ENCODE data around the gene SLC25A21.

SLC25A21 gene

DNA sequence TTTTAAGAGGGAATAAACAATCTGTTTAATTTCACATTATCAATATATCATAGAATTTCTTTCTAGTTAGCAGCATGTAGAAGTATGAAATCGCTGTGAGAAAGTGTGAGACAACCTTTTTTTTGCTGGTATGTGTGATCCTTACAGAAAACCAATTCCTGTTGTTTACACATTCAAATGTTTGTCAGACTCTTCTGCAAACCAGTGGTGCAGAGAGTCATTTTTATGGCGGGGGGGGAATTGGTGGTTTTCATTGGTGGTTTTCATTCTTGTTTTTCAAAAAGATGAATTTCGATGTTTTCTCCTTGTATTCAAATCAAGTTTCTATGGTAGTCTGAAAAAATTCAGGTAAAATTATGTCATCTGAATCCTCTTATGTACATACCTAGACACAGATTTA is 57.8 kb downstream of the SLC25A21 start:
- no peaks in the 10 kb centered on the region for H3K9me3 ChIP-seq (replicated peaks; ENCODE audit: low read length)
- H3K4me1 ChIP-seq (ENCODE audit: control insufficient read depth, insufficient read depth, low read length), result peaks cover 40% of the 10 kb centered on the region
- no peaks in the 10 kb centered on the region for H3K36me3 ChIP-seq (ENCODE audit: insufficient read depth, low read length)
- no peak overlapping the region for H3K4me3 ChIP-seq (ENCODE audit: low read length)
- peak overlapping the region; percentile 49 for H3K4me2 ChIP-seq (ENCODE audit: low read length)
- no peaks in the 10 kb centered on the region for H3K27me3 ChIP-seq (ENCODE audit: control insufficient read depth, insufficient read depth, low read length)
- no peak overlapping the region for H3K9ac ChIP-seq (ENCODE audit: low read depth, low read length)

DNA sequence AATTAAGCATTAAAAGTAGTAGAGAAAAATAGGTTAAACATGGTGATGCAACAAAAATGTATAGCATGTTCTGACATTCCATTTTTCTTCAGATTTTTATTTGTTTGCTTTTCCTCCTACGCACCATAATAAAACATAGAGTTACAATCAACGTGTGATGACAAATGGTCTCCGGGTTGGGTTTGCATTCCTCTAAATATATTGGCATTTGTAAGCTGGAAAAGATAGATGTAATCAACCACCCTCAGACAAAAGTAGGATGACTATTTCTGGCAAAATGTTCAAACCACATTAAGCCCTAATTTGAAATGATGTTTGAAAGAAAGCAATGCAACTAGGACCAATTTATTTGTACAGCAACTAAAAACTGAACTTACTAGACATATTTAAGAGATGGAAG is 58.4 kb downstream of the SLC25A21 start:
- H3K27me3 ChIP-seq (ENCODE audit: control insufficient read depth, insufficient read depth, low read length), result no peaks in the 10 kb centered on the region
- H3K4me2 ChIP-seq (ENCODE audit: low read length), result peak overlapping the region; percentile 49
- H3K4me1 ChIP-seq (ENCODE audit: control insufficient read depth, insufficient read depth, low read length), result peaks cover 40% of the 10 kb centered on the region
- H3K36me3 ChIP-seq (ENCODE audit: insufficient read depth, low read length), result no peaks in the 10 kb centered on the region
- H3K4me3 ChIP-seq (ENCODE audit: low read length), result no peak overlapping the region
- no peak overlapping the region for H3K9ac ChIP-seq (ENCODE audit: low read depth, low read length)
- no peaks in the 10 kb centered on the region for H3K9me3 ChIP-seq (replicated peaks; ENCODE audit: low read length)

DNA sequence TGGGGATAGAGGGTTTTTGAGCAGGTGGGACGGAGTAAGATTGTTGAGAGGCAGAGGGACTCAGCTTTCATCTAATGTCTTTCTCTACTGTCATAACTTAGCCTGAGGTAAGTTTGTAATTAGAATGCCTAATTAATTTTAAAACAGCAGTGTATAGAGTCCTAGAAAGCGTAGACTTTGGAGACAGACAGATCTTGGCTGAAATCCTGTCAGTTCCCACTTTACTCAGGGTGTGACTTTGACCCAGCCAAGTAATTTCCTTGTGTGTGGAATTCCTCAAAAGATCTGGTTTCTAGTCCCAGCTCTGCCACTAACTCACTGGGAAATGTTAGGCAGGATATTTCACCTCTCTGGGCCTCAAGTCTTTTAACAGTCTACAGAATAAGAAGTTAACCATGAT is 74.3 kb downstream of the SLC25A21 start:
- H3K4me2 ChIP-seq (ENCODE audit: low read length), result no peak overlapping the region
- no peaks in the 10 kb centered on the region for H3K27me3 ChIP-seq (ENCODE audit: control insufficient read depth, insufficient read depth, low read length)
- no peaks in the 10 kb centered on the region for H3K9me3 ChIP-seq (replicated peaks; ENCODE audit: low read length)
- no peak overlapping the region for H3K4me3 ChIP-seq (ENCODE audit: low read length)
- H3K9ac ChIP-seq (ENCODE audit: low read depth, low read length), result no peak overlapping the region
- no peaks in the 10 kb centered on the region for H3K36me3 ChIP-seq (ENCODE audit: insufficient read depth, low read length)
- no peaks in the 10 kb centered on the region for H3K4me1 ChIP-seq (ENCODE audit: control insufficient read depth, insufficient read depth, low read length)

DNA sequence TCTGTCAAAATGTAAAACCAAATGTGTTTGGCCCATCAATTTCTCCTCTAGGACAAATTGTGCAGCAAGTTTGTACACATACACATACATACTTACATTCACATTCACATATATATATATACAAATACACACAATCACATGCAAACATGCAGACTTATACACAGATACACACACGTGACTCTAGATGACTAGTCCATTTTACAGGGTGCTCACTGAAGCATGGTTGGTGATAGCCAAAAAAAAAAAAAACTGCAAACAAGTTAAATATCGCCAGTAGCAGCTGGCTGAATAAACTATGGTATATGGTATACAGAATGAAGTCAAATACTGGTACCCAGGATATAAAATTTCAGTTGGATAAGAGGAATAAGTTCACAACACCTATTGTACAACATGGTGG is 77.9 kb downstream of the SLC25A21 start:
- Histone ChIP-seq H3K9ac (ENCODE audit: low read depth, low read length) (no peak overlapping the region), H3K27me3 (ENCODE audit: control insufficient read depth, insufficient read depth, low read length) (no peaks in the 10 kb centered on the region), H3K4me3 (ENCODE audit: low read length) (no peak overlapping the region), H3K36me3 (ENCODE audit: insufficient read depth, low read length) (no peaks in the 10 kb centered on the region), H3K9me3 (replicated peaks; ENCODE audit: low read length) (no peaks in the 10 kb centered on the region), H3K4me2 (ENCODE audit: low read length) (no peak overlapping the region), H3K4me1 (ENCODE audit: control insufficient read depth, insufficient read depth, low read length) (peaks cover 8% of the 10 kb centered on the region)

DNA sequence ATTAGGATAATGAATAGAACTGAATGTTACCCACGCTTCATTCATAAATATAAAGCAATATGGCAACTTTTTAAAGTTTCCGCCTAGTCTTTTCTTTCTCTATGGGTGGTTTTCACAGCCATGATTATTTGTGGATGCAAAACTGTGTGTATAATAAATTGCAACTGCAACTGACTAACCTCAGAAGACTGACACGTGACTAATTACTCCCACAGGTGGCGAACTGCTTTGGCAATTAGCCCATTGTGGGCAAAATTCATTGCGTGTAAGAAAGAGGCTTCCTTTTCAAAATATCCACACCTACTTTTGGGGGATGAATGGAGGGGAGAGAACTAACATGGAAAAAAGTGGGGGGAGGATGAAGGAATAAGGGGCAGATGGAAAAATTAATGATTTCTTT is 79.0 kb downstream of the SLC25A21 start:
- Histone ChIP-seq H3K9ac (ENCODE audit: low read depth, low read length) (no peak overlapping the region), H3K4me3 (ENCODE audit: low read length) (no peak overlapping the region), H3K9me3 (replicated peaks; ENCODE audit: low read length) (no peaks in the 10 kb centered on the region), H3K4me1 (ENCODE audit: control insufficient read depth, insufficient read depth, low read length) (peaks cover 8% of the 10 kb centered on the region), H3K4me2 (ENCODE audit: low read length) (no peak overlapping the region), H3K36me3 (ENCODE audit: insufficient read depth, low read length) (no peaks in the 10 kb centered on the region), H3K27me3 (ENCODE audit: control insufficient read depth, insufficient read depth, low read length) (no peaks in the 10 kb centered on the region)

DNA sequence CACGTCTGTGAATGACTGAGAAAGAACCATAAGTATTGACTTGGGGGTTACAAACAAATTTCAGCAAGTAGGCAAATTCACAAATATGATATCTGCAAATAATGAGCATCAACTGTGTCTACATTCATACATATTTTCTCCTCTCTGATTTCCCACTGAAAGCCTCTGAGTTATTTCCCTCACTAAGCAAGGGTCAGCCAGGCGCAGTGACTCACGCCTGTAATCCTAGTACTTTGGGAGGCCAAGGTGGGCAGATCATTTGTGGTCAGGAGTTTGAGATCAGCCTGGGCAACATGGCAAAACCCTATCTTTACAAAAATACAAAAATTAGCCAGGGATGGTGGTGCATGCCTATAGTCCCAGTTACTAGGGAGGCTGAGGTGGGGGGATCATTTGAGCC is 80.8 kb downstream of the SLC25A21 start:
- no peak overlapping the region for H3K9ac ChIP-seq (ENCODE audit: low read depth, low read length)
- H3K4me2 ChIP-seq (ENCODE audit: low read length), result no peak overlapping the region
- peaks cover 8% of the 10 kb centered on the region for H3K4me1 ChIP-seq (ENCODE audit: control insufficient read depth, insufficient read depth, low read length)
- H3K4me3 ChIP-seq (ENCODE audit: low read length), result no peak overlapping the region
- no peaks in the 10 kb centered on the region for H3K9me3 ChIP-seq (replicated peaks; ENCODE audit: low read length)
- no peaks in the 10 kb centered on the region for H3K36me3 ChIP-seq (ENCODE audit: insufficient read depth, low read length)
- no peaks in the 10 kb centered on the region for H3K27me3 ChIP-seq (ENCODE audit: control insufficient read depth, insufficient read depth, low read length)

DNA sequence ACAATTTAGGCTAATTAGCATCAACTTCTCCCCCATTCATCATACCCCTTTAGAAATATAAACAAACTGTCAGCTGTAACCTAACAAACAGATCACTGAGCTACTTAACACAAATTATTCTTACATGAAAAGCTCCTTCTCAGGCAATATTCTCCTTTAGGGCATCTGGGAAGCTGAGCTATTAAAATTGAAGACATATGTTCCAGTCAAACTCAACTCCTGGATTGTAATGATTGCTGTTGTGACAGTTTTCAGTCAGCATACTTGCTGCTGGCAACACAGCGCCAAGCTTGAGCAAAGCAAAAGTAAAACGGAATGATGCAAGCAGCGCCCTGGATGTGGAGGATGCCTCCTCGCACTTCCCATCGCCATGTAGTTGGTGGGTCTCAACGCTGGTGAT is 82.4 kb downstream of the SLC25A21 start:
- Histone ChIP-seq H3K27me3 (ENCODE audit: control insufficient read depth, insufficient read depth, low read length) (no peaks in the 10 kb centered on the region), H3K9me3 (replicated peaks; ENCODE audit: low read length) (no peaks in the 10 kb centered on the region), H3K4me2 (ENCODE audit: low read length) (no peak overlapping the region), H3K36me3 (ENCODE audit: insufficient read depth, low read length) (no peaks in the 10 kb centered on the region), H3K4me1 (ENCODE audit: control insufficient read depth, insufficient read depth, low read length) (peaks cover 8% of the 10 kb centered on the region), H3K9ac (ENCODE audit: low read depth, low read length) (no peak overlapping the region), H3K4me3 (ENCODE audit: low read length) (no peak overlapping the region)

DNA sequence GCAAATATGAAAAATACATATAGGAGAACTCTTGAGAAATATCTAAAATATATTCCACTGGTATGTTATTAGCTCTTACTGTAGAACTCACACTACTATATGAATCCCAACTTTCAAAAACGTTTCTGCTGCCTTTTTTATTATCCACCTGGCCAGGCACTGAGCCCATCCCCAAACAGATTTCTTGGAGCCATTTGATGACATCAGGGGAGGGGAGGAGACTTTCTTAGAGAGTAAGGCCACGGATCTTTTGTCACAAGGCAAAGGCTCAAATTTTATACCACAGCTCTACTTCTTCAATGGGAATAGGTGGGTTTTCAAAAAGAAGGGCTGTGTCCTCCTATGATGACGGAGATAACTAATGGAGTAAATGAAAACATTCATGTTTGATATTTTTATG is 83.0 kb downstream of the SLC25A21 start:
- H3K9ac ChIP-seq (ENCODE audit: low read depth, low read length), result no peak overlapping the region
- H3K4me3 ChIP-seq (ENCODE audit: low read length), result no peak overlapping the region
- peaks cover 8% of the 10 kb centered on the region for H3K4me1 ChIP-seq (ENCODE audit: control insufficient read depth, insufficient read depth, low read length)
- H3K4me2 ChIP-seq (ENCODE audit: low read length), result no peak overlapping the region
- H3K9me3 ChIP-seq (replicated peaks; ENCODE audit: low read length), result no peaks in the 10 kb centered on the region
- no peaks in the 10 kb centered on the region for H3K36me3 ChIP-seq (ENCODE audit: insufficient read depth, low read length)
- no peaks in the 10 kb centered on the region for H3K27me3 ChIP-seq (ENCODE audit: control insufficient read depth, insufficient read depth, low read length)

DNA sequence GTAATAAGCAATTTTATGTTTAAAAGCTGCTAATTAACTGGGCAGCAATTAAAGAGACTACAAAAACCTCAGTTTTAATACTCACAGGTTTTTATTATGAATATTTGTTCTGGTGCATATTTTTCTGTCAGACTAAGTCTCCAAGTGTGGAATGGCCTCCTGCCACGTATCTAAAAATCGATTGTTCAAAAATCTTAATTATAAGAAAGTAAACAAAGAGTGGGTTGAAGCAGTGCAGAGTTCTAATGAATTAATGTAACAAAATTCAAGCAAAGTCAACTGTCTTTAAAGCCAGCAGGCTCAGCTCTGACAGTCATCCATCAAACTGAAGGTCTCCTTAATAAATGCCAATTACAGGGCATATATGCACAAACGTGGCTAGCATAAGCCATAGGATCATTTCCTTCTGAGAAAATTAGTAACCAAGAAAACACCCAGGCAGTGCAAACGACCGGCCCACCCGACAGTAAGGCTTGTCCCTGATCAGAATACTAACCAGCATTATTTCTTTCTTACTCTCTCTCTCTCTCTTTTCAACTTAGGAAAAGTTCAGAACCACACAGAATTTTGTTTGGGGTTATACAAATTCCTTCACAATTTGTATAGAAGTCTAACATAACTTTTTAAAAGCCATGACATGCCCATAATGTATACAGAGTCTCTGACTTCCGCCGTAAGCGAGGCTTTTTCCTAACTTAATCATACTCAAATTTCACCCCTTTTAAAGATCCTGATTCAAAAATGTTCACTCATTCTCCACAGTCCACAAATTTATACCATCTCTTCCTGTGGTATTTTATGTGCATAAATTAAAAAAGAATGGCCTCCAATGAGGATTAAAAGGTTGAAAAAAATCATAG is 83.8 kb downstream of the SLC25A21 start:
- H3K36me3 ChIP-seq (ENCODE audit: insufficient read depth, low read length), result no peaks in the 10 kb centered on the region
- H3K27me3 ChIP-seq (ENCODE audit: control insufficient read depth, insufficient read depth, low read length), result no peaks in the 10 kb centered on the region
- H3K4me1 ChIP-seq (ENCODE audit: control insufficient read depth, insufficient read depth, low read length), result peaks cover 8% of the 10 kb centered on the region
- H3K9me3 ChIP-seq (replicated peaks; ENCODE audit: low read length), result no peaks in the 10 kb centered on the region
- H3K4me2 ChIP-seq (ENCODE audit: low read length), result peak overlapping the region; percentile 12
- H3K4me3 ChIP-seq (ENCODE audit: low read length), result no peak overlapping the region
- no peak overlapping the region for H3K9ac ChIP-seq (ENCODE audit: low read depth, low read length)

DNA sequence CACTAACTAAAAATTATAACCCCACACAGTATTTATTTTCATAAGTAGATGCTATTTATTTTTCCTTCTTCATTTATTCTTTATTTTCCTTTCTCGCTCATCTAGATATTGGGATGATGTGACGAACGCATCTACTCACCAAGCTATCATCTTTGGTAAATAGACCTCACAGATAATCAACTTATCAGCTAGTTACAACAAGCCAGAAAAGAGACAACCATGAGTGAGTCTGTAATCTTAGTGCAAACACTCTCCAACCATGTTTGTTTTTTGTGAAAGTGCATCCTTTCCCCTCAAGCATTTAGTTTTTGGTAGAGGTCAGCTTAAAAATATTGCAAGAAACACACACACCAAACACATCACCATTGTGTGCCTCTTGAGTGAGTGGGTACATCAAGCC is 84.9 kb downstream of the SLC25A21 start:
- H3K4me2 ChIP-seq (ENCODE audit: low read length), result no peak overlapping the region

DNA sequence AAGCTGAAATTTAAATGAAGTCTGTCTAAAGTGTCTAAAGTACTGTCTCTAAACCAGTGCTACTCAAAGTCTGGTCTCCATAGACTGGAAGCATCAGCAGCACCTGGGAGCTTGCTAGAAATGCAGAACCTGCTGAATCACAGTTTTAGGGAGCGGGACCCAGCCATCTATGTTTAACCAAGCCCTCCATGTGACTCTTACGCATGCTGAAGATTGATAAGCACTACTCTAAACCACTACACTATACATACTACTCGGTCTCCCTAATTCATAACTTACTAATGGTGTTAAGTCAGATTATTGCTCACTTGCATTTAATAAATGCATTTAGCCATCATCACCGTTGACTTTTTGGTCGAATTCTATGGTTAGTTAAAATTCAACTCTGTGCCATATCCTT is 88.8 kb downstream of the SLC25A21 start:
- Histone ChIP-seq H3K4me3 (ENCODE audit: low read length) (no peak overlapping the region), H3K4me2 (ENCODE audit: low read length) (no peak overlapping the region), H3K27me3 (ENCODE audit: control insufficient read depth, insufficient read depth, low read length) (no peaks in the 10 kb centered on the region), H3K4me1 (ENCODE audit: control insufficient read depth, insufficient read depth, low read length) (no peaks in the 10 kb centered on the region), H3K9ac (ENCODE audit: low read depth, low read length) (no peak overlapping the region), H3K9me3 (replicated peaks; ENCODE audit: low read length) (no peaks in the 10 kb centered on the region), H3K36me3 (ENCODE audit: insufficient read depth, low read length) (no peaks in the 10 kb centered on the region)

More for the DNA sequence above, 84.9 kb downstream of the SLC25A21 start:
- Histone ChIP-seq H3K36me3 (ENCODE audit: insufficient read depth, low read length) (no peaks in the 10 kb centered on the region), H3K9ac (ENCODE audit: low read depth, low read length) (no peak overlapping the region), H3K4me3 (ENCODE audit: low read length) (no peak overlapping the region), H3K4me1 (ENCODE audit: control insufficient read depth, insufficient read depth, low read length) (peaks cover 8% of the 10 kb centered on the region), H3K27me3 (ENCODE audit: control insufficient read depth, insufficient read depth, low read length) (no peaks in the 10 kb centered on the region), H3K9me3 (replicated peaks; ENCODE audit: low read length) (no peaks in the 10 kb centered on the region)

DNA sequence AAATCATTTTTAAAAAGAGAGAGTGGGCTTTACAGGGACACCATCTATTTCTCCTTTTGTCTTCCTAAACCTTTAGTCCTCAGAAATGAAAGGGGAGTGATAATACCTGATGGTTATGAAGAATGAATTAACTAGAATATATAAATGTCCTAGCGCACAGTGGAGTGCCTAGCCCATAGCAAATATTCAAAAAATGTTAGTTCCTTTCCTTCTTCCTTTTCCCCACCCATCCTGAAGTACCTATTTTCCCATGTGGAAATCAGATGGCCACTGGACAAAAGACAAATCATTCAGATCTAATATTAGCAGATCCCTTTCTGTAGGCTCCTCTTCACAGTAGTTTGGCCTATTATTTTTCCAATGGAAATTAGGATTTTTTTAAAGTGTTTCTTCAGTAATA is 90.0 kb downstream of the SLC25A21 start:
- Histone ChIP-seq H3K4me2 (ENCODE audit: low read length) (no peak overlapping the region), H3K4me1 (ENCODE audit: control insufficient read depth, insufficient read depth, low read length) (no peaks in the 10 kb centered on the region), H3K27me3 (ENCODE audit: control insufficient read depth, insufficient read depth, low read length) (no peaks in the 10 kb centered on the region), H3K4me3 (ENCODE audit: low read length) (no peak overlapping the region), H3K9me3 (replicated peaks; ENCODE audit: low read length) (no peaks in the 10 kb centered on the region), H3K36me3 (ENCODE audit: insufficient read depth, low read length) (no peaks in the 10 kb centered on the region), H3K9ac (ENCODE audit: low read depth, low read length) (no peak overlapping the region)
